CD1c-positive myeloid dendritic cell (primary cell): ENCODE results near the gene PARP9.
"Not testable (repeated sequence)": the region's sequence is repeated elsewhere in the genome, so short reads cannot be mapped to it uniquely, and the experiment has no call there.

Experiments
- DNase-seq: peaks from one replicate; pipeline ENCODE4 v3.0.0-alpha.2; 2016; ENCODE audit errors: extremely low spot score

The PARP9 gene

GRCh38 chr3:122576174-122576940 lies 12.3 kb upstream of the PARP9 start:
- DNase-seq, result peak; percentile 32

GRCh38 chr3:122572940-122573412 lies 8.9 kb upstream of the PARP9 start:
- DNase-seq, result peak; percentile 58

DNA sequence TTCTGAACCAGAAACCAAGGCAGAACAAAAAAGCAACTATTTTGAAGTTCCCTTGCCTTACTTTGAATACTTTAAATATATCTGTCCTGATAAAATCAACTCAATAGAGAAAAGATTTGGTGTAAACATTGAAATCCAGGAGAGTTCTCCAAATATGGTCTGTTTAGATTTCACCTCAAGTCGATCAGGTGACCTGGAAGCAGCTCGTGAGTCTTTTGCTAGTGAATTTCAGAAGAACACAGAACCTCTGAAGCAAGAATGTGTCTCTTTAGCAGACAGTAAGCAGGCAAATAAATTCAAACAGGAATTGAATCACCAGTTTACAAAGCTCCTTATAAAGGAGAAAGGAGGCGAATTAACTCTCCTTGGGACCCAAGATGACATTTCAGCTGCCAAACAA lies 4.7 kb upstream of the PARP9 start:
- no peak for DNase-seq

GRCh38 chr3:122568131-122568530 lies 4.0 kb upstream of the PARP9 start:
- not testable (repeated sequence) for DNase-seq

GRCh38 chr3:122563717-122564025 lies 429 bp downstream of the PARP9 start:
- peak; percentile 11 for DNase-seq

- no peak for DNase-seq
These were observed 980 bp downstream of the PARP9 start for GRCh38 chr3:122562923-122563716.

- peak; percentile 74 for DNase-seq
These were observed 3.4 kb downstream of the PARP9 start for GRCh38 chr3:122560680-122561079.

DNA sequence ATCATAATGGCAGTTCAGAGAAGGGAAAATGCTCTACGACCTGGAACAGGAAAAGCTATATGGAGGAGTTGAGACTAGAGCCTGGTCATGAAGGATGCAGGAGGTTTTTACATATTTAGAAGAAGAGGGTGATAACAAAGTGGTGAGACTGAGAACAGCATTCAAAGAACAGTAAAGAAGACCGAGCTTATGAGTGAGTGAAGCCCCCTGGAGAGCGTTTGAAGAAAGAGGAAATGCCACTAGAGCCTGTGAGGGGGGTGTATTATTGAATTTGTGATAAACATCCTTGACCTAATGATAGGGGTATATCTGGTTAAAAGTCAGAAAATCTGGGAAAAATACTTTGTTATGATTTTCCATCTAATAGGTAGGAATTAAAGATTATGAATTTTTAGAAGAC lies 4.2 kb downstream of the PARP9 start:
- no peak for DNase-seq

DNA sequence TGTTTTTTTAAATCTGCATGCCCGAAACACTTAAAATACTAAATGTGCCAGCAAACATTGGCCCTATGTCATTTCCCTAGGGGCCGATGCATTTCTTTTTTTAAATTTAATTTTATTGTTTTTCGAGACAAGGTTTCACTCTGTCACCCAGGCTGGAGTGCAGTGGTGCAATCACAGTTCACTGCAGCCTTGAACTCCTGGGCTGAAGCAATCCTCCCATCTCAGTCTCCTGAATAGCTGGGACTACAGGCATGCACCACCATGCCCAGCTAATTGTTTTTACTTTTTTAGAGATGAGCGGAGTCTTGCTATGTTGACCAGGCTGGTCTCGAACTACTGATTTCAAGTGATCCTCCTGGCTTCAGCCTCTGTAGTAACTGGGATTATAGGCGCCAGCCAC lies 5.5 kb downstream of the PARP9 start:
- no peak for DNase-seq

DNA sequence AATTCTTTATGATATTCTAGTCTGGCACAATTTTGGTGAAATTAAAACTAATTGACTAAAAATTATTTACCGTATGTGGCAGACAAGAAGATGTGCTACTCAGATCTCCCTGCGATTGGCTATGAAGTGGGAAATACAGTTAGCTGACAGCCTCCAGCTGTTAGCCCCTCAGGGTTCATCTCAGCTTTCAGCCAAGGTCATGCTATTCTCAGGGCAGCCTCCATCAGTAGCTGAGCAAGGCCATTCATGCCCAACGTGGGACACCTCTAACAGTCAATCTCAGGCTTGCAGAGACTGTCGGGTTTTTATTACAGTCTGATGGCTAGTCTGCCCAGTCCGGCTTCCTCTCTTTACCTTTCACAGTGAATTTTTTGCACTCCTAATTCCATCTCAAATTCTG lies 6.7 kb downstream of the PARP9 start:
- no peak for DNase-seq

GRCh38 chr3:122555275-122556071 lies 8.6 kb downstream of the PARP9 start:
- no peak for DNase-seq

DNA sequence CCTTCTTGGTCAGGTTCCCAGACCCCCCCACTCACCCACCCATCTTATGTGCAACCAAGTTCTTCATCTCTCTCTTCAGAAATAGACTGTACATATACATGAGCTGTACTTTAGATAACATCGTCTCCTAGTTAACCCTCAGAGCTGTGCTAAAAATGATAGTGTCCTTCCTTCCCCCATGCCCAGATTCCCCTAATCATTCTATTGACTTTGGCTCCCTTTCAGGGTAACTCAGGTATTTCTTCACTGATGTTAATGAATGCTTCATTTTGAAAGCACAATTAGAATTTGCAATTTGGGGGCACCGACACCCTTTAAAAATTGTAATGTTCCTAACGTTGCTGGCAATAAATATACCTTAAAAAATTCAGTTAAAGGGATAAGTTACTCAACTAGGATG lies 10.9 kb downstream of the PARP9 start:
- DNase-seq, result no peak

GRCh38 chr3:122548619-122549018 lies 15.5 kb downstream of the PARP9 start:
- no peak for DNase-seq

DNA sequence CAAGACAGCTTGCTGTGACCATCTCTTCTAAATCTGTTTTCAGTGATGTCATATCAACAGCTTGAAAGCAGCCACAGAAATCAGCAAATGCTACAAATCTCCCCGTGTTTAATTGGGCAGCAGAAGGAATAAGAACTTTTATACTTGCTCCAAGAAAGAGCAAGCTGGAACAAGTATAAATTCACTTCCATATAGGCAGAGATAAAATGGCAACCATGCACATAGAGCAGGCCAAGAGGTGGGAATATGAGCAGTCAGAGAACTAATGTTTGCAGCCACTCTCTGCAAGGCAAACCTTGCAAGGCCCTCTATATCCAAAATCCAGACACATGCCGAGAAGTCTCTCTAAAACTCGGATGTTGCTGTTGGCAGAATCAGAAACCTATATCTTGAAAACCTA lies 16.0 kb downstream of the PARP9 start:
- no peak for DNase-seq

- no peak for DNase-seq
These were observed 17.9 kb downstream of the PARP9 start for GRCh38 chr3:122546151-122546550.

DNA sequence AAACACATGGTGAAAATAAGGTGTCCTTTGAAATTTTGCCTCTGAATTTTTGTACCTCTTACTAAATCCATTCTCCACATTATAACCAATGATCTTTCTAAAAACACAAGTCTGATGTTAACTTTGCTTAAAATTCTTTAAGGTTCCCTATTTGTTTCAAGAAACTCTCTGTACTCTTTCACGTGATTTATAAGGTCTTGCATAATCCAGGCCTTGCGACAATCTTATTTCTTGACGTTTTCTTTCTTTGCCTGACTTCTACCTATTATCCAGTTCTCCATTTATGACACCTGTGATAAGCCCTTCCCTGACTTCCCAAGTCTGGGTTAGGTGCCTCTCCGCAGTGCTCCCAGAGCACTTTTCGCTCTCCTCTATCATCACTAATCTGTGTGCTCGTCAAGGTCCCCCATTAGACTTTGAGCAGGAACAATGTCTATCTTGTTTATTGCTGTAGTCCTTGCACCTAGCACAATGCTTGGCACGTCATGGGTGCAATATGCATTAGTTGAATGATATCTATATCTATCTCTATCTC lies 25.1 kb downstream of the PARP9 start:
- peak; percentile 32 for DNase-seq

GRCh38 chr3:122536632-122537001 lies 27.5 kb downstream of the PARP9 start:
- no peak for DNase-seq

DNA sequence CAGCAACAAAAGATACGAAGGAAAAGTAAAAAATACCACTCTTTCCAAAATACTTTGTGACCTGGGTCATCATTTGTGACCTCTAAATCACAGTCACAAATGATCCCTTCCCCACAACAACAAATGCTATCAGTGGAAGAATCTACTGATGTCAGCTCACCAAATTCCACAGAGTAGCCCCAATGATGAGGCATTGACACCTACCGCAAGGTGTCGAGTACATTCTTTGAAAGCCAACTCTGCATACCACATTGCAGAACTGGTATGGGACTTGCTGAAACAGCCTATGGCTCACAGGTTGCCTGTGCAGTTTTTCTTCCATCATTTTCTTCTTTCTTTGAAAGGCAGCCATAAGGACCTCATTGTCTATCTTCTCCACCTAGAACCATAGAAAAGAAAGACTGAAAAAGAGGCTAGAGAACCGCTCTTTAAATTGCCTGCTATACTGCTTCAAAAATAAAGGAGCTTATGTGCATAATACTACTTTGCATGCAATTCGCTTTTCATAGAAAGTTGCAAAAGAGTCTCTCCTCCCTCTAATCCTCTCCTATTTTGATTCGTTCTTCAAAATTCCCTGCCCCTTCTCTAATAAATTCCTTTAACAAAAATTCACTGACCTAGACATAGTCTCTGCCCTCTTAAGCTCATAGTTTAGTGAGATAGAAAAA lies 28.0 kb downstream of the PARP9 start:
- DNase-seq, result no peak

- peak; percentile 23 for DNase-seq
These were observed 30.2 kb downstream of the PARP9 start for GRCh38 chr3:122533931-122534334.

DNA sequence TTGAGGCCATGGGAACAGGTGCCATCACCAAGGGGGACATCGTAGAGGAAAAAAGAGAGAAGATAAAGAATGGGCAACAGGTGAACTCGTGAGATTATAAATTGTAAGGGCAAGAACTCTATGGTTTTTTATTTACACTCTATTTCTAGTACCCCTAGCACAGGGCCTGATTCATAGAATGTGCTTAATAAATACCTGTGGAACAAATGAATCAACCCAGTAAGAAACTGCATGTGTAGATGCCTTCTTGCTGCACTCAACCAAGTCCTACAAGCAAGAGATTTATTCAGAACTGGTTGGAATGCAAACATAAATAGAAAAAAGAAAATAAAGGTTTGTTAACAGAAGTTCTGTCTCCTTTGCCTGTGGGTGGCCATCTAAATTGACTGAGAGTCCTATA lies 30.6 kb downstream of the PARP9 start:
- no peak for DNase-seq

- no peak for DNase-seq
These were observed 33.9 kb downstream of the PARP9 start for GRCh38 chr3:122530164-122530563.

DNA sequence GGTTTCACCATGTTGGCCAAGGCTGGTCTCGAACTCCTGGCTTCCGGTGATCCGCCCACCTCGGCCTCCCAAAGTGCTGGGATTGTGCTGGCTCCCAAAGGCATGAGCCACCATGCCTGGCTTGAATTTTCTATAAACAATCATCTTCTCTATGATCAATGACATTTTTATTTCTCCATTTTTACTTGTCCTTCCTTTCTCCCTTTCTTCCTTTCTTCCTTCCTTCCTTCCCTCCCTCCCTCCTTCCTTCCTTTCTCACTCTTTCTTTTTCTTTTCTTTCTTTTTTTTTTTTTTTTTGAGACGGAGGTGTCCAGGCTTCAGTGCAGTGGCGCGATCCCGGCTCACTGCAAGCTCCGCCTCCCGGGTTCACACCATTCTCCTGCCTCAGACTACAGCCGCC lies 40.8 kb downstream of the PARP9 start:
- DNase-seq, result no peak
